GM12865 (cell line): Measurements from ENCODE around the gene EXD1.
A peak's percentile ranks its signal among the peaks of the same experiment; 100 is the strongest.
"Not testable (repeated sequence)": the region's sequence is repeated elsewhere in the genome, so short reads cannot be mapped to it uniquely, and the experiment has no call there.

ENCODE experiments used
- DNase-seq: peaks from one replicate; pipeline ENCODE4 v3.0.0; 2010; ENCODE audit warnings: low read depth
- H3K4me3 ChIP-seq: 2 replicates; pipeline ENCODE4 v1.5.1; 2011; ENCODE audit warnings: mild to moderate bottlenecking, low read depth, low read length, control low read depth
- CTCF ChIP-seq: IDR thresholded peaks from 2 replicates; pipeline ENCODE4 v1.5.1; 2011; ENCODE audit warnings: low read length, control low read depth, low read depth, inconsistent platforms; ENCODE audit not compliant: insufficient read depth; ENCODE audit errors: missing control alignments

EXD1 gene

DNA sequence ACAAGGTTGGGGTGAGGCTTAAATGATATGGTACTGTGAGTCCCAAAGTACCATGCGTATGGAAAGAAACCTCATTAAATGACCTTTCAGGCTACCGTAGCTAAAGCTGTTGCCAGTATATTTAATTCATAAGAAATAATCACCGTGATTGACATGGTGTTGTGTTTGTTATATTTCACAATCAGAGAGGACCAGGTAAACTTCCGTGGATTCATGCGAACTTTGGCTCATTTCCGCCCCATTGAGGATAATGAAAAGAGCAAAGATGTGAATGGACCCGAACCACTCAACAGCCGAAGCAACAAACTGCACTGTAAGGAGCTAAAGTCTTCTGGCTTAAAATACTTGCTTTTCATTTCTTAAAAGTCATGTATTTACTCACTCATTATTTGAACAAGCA lies 32.0 kb upstream of the EXD1 start:
- no peak overlapping the region for H3K4me3 ChIP-seq
- DNase-seq, result no peak
- no peak for TF ChIP-seq CTCF

DNA sequence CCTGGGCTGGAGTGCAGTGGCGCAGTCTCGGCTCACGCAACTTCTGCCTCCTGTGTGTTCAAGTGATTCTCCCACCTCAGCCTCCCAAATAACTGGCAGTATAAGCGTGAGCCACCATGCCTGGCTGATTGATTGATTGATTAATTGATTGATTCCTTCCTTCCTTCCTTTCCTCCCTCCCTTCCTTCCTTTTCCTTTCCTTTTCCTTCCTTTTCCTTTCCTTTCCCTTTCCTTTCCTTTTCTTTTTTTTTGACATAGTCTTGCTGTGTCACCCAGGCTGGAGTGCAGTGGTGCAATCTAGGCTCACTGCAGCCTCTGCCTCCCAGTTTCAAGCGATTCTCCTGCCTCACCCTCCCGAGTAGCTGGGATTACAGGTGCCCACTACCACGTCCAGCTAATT lies 30.4 kb upstream of the EXD1 start:
- H3K4me3 ChIP-seq, result not testable (repeated sequence)

GRCh38 chr15:41259546-41260189 lies 29.1 kb upstream of the EXD1 start:
- H3K4me3 ChIP-seq, result no peak overlapping the region
- DNase-seq, result no peak
- no peak for TF ChIP-seq CTCF

More for the DNA sequence above, 30.4 kb upstream of the EXD1 start:
- DNase-seq, result not testable (repeated sequence)

GRCh38 chr15:41258750-41259471 lies 28.4 kb upstream of the EXD1 start:
- TF ChIP-seq CTCF, result no peak
- DNase-seq, result peak; percentile 33
- H3K4me3 ChIP-seq, result no peak overlapping the region

- no peak for DNase-seq
- no peak for TF ChIP-seq CTCF
- no peak overlapping the region for H3K4me3 ChIP-seq
These were observed 26.1 kb upstream of the EXD1 start for GRCh38 chr15:41256577-41257038.

DNA sequence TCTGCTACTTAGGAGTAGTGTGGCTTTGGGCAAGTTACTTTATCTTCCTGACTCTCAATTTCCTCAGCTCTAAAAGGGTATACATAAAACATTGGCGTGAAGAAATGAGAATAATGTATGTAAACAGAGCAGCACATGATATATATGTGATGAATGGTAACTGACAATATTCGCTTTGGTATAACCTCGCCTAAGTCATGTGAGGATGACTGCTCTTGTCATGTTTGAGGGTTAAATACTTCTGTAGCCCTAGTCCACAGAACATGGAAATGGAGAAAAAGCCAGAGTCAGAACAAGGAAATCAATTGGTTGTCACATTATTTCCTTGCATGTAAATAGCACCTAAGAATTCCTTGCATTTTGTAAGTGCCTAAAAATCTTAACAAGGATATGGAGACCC lies 25.5 kb upstream of the EXD1 start:
- TF ChIP-seq CTCF, result no peak
- no peak for DNase-seq
- H3K4me3 ChIP-seq, result no peak overlapping the region

- TF ChIP-seq CTCF, result no peak
- no peak overlapping the region for H3K4me3 ChIP-seq
- DNase-seq, result no peak
These were observed 24.0 kb upstream of the EXD1 start for GRCh38 chr15:41254560-41254959.
